Measurements from ENCODE around the gene NTNG2.
"Not testable (repeated sequence)": the region's sequence is repeated elsewhere in the genome, so short reads cannot be mapped to it uniquely, and the experiment has no call there.

NTNG2 gene, protein sequence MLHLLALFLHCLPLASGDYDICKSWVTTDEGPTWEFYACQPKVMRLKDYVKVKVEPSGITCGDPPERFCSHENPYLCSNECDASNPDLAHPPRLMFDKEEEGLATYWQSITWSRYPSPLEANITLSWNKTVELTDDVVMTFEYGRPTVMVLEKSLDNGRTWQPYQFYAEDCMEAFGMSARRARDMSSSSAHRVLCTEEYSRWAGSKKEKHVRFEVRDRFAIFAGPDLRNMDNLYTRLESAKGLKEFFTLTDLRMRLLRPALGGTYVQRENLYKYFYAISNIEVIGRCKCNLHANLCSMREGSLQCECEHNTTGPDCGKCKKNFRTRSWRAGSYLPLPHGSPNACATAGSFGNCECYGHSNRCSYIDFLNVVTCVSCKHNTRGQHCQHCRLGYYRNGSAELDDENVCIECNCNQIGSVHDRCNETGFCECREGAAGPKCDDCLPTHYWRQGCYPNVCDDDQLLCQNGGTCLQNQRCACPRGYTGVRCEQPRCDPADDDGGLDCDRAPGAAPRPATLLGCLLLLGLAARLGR

DNA sequence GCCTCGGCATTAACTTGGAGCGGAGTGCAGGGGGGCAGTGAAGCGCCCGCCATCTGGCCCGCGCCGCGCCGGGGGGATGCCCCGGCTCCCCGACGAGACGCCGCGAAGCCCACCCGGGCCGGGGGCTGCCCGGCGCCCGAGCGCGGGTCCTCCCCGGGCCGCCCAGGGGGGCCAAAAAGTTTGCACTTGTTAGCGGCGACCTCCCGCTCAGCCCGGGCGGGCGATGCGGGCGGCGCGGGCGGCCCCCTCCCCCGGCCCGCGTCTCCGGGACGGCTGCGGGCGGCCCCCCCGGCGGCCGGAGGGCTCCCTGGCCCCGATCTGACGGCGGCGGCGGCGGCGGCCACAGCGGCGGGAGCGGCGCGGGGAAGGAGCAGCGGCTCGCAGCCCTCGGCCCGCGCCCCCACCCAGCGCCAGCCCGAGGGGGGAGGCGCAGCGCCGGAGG is at the start of gene NTNG2:
Gene NTNG2, plus strand, starts transcription at position 316 of the 442 bp plus-strand sequence. CDS start 4,774 bp downstream, outside the sequence.
- DNase-seq (ENCODE audit: low read depth): no peak

DNA sequence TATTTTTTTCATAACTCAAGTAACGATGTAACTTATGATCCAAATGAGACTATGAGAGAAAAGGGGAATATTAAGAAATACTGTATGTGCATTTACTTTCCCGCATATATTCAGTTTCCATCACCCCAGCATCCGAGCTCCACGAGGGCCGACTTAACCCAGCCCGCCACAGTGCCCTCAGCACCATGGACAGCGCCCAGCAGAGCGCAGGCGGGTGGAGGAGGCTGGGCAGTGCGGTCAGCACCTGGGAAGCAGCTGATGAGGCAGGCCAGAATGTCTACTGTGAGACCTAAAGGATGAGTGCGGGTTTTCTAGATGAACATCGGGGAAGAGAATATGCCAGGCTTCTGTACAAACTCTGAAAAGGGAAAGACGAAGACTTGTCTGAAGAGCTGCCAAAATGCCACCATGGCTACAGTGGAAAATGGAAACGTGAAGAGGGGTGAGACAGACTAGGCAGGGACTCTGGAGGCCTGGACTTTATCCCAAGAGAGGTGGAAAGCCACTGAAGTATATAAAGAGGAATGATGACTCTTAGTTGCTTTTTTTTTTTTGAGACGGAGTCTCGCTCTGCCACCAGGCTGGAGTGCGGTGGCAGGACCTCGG is 47.7 kb upstream of the NTNG2 start:
- DNase-seq (ENCODE audit: low read depth): peak; percentile 60

DNA sequence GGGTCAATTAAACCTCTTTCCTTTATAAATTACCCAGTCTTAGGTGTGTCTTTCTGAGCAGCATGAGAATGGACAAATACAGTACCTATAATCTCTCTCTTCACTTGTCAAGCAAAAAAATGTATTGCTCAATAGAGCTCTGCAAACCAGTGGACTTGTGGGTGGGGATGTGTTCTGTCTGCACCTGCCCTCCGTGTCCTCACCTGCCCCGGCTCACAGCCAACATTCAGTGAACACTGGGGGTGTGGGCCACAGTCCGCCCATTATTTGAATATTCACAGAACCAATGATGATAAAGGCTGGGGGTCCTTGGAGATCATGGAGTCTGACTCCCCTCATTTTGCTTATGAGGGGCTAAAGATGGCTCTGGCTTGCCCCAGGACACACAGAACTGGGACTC is 45.3 kb upstream of the NTNG2 start:
- no peak for DNase-seq (ENCODE audit: low read depth)

DNA sequence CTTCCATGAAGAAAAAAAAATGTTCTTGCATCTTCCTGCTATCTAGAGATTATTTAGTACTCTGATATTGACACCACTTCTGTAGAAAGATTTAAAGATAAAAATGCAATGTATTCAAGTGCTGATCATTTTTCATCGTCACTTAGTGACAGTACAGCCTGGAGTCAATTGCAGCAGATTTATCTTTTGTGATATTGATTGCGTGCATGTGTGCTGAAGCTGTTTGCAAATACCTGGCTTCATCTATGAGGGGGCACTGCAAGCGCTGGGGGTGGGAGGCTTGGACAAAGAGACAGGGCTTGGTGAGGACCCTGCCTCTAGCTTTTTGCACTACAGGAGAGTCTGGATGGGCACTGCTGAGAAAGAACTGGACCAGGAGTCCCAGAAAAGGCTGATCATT is 44.2 kb upstream of the NTNG2 start:
- no peak for DNase-seq (ENCODE audit: low read depth)

DNA sequence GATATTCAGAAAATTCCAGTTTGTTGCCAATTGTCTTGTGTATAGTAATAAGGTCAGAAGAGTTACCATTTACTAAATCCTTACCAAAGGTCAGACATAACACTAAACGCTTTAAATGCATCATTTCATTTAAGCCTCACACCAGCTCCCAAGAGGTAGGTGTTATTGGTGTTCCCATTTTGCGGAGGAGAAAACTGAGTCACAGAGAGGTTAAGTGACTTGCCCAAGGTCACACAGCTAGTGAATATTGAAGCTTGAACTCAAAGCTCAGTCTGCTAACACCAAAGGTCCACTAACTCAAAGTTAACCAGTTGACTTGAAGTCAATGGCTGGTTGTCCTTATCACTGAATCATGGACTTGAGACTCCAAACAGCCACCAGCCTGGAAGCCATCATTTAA is 40.8 kb upstream of the NTNG2 start:
- DNase-seq (ENCODE audit: low read depth): no peak

DNA sequence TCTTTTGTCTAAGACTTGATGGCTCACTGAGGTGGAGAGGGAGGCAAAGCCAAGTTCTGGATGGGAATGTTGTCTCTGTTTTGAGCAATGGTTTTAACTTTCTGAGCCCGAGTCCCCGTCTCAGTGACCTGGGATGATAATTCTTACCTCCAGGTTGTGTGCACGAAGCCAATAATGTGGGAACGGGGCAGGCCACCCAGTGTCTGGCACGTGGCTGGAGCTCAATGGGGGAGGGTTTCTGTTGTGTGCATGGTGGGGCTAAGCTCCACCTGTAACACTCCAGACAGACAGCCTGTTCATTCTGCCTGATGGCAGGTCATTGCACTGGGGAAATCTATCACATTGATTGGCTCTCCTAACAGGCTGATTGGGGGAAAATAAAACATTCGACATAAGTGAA is 37.1 kb upstream of the NTNG2 start:
- no peak for DNase-seq (ENCODE audit: low read depth)

DNA sequence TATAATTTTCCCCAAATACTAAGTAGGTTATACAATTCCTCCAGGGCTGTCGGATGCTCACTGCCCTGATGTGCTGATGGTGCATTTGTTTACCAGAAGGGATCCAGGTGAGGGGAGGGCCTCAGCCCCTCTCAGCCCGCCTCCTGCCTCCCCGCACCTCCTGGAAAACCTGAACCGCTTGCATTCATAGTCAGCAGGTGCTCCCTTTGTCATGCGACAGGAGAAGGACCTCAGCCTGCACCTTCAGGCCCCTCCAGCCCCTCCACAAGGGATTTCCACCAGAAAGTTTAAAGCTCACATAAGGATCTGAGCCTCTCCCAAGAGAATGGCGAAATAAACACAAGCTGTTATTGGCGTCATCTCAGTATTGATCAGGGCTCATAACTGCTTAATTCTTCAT is 36.5 kb upstream of the NTNG2 start:
- no peak for DNase-seq (ENCODE audit: low read depth)

DNA sequence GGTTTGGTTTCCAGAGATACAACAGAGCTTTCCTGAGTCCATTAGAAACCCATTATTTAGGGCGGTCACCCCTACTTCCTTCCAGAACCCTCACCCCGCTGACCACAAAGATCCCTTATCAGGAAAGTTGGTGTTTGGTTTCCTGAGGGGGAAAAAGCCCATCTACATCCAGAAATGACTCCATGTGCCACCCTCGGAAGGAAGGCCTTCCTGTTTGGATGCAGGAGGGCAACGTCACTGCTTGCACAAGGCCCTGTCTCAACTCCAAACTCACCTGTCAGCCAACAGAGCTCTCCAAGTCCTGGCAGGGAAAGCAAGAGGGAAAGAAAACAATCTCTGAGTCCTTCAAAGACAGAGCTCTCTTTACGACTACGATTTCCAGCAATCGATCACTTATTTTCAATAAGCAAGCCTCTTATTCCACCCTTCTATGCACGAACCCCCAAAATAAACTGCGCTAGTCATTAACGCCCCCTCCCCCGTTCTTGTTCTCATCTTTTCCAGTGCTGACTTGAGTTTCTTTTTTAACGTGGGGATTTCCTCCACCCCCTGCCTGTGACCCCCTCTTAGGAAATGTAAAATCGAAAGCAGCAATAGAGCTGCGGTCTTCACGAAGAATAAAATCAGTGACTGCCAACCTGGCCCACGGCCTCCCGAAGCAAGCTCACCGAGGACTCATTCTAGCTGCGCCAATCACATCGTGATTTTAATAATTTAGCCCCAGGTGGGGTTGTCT is 35.7 kb upstream of the NTNG2 start:
- no peak for DNase-seq (ENCODE audit: low read depth)

DNA sequence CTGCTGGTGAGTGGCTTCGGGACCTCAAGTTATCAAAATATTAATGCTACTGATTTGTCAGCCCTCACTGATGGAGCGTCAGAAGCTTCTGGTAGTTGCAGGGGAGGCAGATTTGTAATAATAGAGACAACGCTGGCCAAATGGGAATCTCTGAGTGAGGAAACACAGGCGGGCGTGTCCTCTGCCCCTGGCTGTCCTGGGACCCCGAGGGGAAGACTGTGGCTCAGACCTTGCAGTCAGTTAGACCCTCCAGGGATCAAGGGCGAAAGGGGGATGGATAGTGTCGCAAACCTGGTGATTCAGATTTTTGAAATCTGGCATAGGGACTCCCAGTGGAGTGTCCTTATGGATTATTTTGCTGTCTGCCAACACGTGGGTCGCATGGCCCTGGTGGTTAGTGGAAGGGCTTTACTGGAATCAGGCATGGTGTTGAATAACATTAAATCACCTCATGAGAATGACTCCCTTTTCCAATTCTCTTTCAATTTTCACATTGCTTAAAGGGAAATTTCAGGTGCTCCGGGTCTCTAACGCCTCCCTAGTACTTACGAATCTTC is 35.1 kb upstream of the NTNG2 start:
- DNase-seq (ENCODE audit: low read depth): no peak

DNA sequence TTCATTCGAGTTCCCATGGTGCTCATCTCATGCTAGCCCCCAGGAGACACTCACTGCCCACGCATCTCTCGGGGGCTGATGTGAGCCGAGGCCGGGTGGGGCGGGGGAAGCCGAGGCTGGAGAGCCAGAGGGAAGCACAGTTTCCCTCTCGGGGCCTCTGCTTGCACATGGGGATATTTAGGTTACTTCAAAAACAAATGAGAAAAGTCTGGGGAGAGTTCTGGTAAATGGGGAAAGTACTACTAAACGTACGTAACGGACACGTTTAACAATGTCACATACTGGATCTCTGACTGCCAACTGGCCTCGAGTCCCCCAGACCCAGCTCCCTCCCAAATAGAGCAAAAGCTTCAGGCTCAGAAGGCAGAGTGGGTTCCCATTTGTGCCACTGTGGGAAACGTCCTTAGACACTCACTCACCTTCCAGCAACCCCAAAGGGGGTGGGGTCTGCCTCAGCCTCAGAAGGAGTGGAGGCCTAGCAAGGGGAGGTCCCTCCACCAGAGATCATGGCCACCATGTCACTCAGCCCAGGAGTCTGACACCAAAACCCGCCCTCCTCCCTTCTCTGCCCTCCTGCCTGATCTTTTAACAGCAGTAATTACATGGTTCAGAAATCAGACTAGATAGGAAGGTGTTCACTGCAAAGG is 33.8 kb upstream of the NTNG2 start:
- no peak for DNase-seq (ENCODE audit: low read depth)

DNA sequence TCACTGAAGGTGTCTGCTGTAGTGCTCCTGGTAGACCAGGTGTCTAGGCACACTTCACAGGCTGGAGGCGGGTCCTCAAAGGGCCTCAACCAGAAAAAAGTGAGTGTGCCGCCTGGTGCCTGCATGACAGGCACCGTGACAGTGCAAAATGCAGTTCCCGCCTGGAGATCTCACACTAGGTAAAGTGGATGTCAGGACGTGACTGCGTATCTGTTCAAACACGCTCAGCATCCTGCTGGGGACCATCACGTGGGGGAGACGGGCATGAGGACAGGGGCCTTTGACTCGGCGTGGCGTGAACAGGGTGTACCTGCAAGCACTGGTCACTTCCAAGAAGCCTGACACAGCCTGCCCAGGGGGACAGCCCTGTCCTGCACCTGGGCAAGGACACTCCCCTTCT is 32.3 kb upstream of the NTNG2 start:
- no peak for DNase-seq (ENCODE audit: low read depth)

DNA sequence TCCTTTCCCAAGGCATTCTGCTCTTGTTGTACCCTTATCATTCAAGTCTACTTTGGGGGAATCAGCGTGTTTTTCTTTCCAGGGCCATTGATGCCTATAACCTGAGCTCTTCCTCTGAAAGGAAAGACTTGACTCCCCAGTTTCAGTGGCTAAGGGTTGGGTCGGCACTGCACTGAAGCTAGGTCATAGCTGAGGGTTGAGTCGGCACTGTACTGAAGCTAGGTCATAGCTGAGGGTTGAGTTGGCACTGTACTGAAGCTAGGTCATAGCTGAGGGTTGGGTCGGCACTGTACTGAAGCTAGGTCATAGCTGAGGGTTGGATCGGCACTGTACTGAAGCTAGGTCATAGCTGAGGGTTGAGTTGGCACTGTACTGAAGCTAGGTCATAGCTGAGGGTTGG is 27.8 kb upstream of the NTNG2 start:
- DNase-seq (ENCODE audit: low read depth): not testable (repeated sequence)

DNA sequence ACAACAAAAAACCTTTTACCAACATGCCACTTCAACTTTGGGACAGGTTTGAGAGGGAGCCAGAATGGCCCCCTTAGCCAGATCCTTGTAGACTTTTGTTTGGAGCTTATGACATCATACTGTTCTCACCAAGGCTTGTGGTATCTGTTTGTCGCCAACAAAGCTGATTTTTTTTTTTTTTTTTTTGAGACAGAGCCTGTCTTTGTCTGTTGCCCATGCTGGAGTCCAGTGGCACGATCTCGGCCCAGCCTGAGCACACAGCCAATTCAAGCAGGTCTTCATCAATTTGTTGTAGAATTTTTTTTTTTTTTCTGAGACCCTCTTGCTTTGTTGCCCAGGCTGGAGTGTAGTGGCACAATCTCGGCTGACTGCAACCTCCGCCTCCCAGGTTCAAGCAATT is 26.4 kb upstream of the NTNG2 start:
- no peak for DNase-seq (ENCODE audit: low read depth)

DNA sequence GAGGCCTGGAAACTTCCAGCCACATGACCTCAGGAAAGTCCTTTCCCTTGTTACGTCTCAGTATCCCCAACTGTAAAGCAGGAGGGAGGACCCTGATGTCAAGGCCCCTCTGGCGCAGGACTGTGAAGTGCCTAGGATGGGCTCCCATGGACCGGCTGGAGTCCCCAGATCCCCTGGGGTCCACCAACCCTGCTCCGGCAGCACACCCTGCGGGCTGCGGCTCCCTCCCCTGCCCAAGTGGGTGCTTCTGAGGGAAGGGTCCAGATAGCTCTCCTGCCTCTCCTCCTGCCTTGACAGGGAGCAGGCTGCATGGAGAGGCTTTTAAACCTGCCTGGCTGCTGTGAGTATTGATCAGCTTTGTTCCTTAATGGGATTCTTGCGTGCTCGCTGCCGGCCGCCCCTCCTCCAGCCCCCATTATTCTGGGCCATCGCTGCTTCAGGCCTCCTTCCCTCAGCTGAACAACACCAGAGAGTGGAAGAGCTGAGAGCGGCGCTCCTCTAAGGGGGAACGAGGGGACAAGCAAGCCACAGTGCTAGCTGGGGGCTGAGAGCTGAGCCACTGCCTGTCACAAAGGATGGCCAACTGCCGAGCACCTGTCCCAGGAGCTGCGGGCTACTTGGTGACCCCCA is 25.6 kb upstream of the NTNG2 start:
- DNase-seq (ENCODE audit: low read depth): no peak

DNA sequence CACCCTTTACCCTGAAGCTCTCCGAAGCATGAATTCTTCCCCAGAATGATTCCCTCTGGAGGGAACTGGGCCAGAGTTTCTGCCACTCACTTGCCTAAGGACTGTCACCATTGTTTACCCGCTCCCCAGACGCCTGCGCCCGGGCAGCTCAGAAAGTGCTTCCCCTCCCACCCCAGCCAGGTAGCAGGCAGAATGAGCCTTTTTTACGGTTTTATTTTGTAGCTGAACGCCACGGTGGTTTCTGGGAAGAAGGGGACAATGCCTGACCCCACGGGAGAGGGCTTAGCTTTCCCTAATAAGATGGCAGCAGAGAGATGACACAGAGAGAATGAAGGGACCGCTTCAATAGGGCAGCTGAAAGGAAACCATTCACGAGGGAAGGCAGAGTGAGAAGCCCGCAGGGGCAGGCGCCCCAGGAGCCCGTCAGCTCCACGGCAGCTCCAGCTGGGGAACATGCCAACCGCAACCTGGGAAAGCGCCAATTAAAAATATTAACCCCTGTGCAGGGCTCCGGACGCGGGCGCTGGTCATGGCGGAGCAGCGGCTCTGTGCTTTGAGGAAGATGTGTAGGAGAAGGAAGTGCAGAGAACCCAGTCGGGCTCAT is 20.4 kb upstream of the NTNG2 start:
- DNase-seq (ENCODE audit: low read depth): peak; percentile 21

DNA sequence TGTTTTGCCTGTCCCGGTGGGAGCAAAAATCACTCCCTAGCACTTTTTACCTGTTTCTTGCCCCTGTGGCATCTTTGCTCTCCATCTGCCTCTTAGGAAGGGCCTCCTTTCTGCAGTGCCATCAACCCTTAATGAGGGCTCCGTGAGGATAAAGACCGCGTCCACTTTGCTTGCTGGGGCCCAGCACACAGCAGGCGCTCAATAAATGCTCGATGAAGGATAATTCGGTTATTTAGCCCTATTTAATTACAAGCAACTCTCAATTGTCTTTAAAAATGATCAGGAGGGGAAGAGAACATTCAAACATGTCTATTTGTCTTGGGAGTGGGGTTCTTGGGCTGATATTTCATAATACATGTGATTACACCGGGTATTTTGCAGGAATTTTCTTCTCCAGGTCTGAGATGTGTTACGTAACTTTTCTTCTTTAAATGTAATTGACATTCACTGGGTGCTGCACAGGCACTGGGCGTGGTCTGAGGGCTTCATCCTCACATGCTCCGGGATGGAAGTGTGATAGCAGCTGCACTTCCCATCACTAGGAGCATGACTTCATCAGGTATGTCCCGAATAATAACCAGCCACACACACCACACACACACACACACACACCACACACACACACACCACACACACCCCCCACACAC is 19.8 kb upstream of the NTNG2 start:
- DNase-seq (ENCODE audit: low read depth): no peak

DNA sequence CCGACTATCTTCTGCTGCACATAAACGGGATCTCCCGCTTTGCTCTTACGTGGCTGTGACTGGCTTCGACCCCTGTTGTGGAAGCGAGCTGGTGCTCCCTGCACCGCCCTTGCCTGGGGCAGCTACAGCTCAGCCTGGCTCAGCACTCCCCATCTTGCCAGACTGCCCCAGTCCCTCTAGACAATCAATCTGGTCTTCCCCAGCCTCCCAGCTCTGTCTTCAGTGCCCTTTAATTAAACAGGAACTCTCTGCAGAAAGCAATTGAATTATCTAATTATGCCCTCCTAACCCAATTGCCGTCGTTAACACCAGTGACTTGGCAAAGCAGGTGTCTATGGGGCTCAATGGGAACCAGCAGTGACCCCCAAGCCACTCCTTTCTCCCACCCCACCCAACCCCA is 18.9 kb upstream of the NTNG2 start:
- DNase-seq (ENCODE audit: low read depth): no peak

DNA sequence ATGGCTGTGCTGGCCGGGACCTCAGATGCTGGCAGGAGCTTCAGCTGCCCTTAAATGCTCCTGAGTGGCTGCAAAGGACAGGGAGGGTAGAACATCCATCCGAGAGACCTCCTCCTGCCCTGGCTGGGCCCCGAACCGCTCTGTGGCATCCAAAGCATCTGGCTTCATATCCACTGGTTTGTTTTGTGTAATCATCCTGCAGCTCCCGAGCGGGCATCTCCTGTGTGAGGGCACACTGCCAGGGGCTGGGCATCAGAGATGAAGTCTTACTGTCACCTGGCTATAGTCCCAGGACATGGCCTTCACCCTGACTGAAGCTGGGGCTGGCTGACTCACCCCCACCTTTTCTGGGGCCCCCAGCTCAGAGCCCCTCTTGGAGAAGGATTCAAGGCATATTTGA is 18.5 kb upstream of the NTNG2 start:
- DNase-seq (ENCODE audit: low read depth): no peak

DNA sequence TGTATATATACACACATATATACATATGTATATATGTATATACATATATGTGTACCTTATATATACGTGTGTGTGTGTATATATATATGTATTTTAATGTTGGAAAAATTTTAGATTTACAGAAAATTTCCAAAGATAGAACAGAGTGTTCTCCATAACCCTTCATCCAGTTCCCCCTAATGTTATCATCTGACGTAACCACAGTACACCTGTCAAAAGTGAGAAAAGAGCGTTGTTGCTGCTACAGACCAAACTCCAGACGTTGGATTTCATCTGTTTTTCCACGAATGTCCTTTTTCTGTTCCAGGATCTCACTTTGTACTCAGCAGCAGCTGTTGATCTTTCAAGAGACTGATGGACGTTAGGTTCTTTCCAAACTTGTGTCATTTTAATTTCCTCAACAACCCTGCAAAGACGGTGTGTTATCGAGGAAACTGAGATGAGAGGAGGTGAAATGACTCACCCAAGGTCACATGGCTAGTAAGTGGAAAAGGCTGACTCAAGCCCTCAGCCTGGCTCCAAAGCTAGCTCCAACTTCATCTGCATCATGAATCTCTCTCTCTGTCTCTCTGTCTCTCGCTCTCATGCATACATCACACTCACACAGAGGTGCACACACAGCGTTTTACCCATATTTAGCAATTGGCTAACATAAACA is 17.0 kb upstream of the NTNG2 start:
- DNase-seq (ENCODE audit: low read depth): no peak

DNA sequence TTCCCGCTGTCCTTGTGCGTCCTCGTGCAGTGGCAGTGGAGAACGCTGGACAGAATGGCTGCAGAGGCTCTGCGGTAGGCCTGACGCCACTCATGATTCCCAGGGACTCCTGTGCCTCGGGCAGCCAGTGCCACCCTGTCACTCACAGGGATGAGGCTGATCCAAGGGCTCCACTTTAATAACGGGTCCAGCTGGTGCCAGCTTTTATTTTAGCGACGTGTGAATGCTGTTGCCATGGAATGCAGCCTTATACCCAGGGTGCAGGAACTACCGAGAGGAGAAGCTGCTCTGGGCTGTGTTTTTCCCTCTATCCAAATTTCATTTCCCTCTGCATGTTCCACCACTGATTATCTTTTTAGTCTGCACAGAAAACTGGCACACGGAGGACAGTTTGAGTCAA is 15.8 kb upstream of the NTNG2 start:
- no peak for DNase-seq (ENCODE audit: low read depth)
